K562 (cell line): ENCODE data around the gene CDK14. TPM values are rescaled to one million over a fixed set of nuclear protein-coding genes. Genes with fewer than 3 reads are reported as not detected.

Source experiments
- ATAC-seq: fragments of 200-7000 bp; cut with Tn5 transposase; 3 replicates; pipeline ENCODE4 v1.9.1; 2020; ENCODE audit warnings: moderate library complexity
- BruUV-seq: library from RNA; stranded (reverse); fragments of 400-500 nt; replicated peaks from 2 replicates; lab custom pipeline; 2021; lab: Mats Ljungman, UMichigan
- CTCF ChIA-PET: fragments of 300-600 bp; formaldehyde crosslinking; extraction: SDS; loops from one replicate; lab custom pipeline; 2021; ENCODE audit warnings: low intra/inter-chr PET ratio; lab: Yijun Ruan, JAX
- POLR2A ChIA-PET: fragments of 300-600, 350-650 bp; sonication (Branson Sonifier 250); formaldehyde crosslinking; extraction: SDS; loops from one replicate; lab custom pipeline; 2021; ENCODE audit warnings: antibody characterized with exemption, inconsistent platforms; lab: Yijun Ruan, JAX
- DNase-seq, 4 experiments: peaks; one replicate each; pipeline versions ENCODE4 v3.0.0 to v3.0.0-alpha.2; 2011 to 2018; ENCODE audit warnings: low spot score in 3 of 4, mixed read lengths in 3 of 4; ENCODE audit errors: extremely low read depth in 1 of 4
- FAIRE-seq: peaks from 2 replicates; lab custom pipeline; 2011; peaks lifted over from hg19 to GRCh38; lab: Jason Lieb, UNC
- H2AFZ ChIP-seq: 2 replicates; pipeline ENCODE4 v1.6.0; 2011; ENCODE audit warnings: low read depth, low read length, control low read depth, inconsistent platforms
- H3K27ac ChIP-seq: fragments of 200-600 bp; 3 replicates; pipeline ENCODE4 v1.8.0; 2011; ENCODE audit warnings: low read depth, mild to moderate bottlenecking, control low read depth, inconsistent platforms, low read length, moderate library complexity, mixed read lengths; ENCODE audit errors: extremely low read depth
- H3K27me3 ChIP-seq, 2 experiments: fragments of 300-600 bp in 1 of 2; 2 replicates in 1 of 2; 3 replicates in 1 of 2; pipeline versions ENCODE4 v1.6.0 to v1.8.0; 2011; ENCODE audit warnings: inconsistent platforms in 2 of 2, low read length in 2 of 2, mild to moderate bottlenecking in 1 of 2, mixed read lengths in 1 of 2, moderate library complexity in 1 of 2; ENCODE audit not compliant: control insufficient read depth in 2 of 2, insufficient read depth in 2 of 2
- H3K36me3 ChIP-seq: fragments of 300-600 bp; 3 replicates; pipeline ENCODE4 v1.8.0; 2011; ENCODE audit warnings: mild to moderate bottlenecking, low read length, inconsistent platforms; ENCODE audit not compliant: control insufficient read depth, insufficient read depth
- H3K4me1 ChIP-seq, 2 experiments: fragments of 200-600 bp in 1 of 2; replicated peaks in 1 of 2; 2 replicates in 1 of 2; 3 replicates in 1 of 2; pipeline versions ENCODE4 v1.5.1 to v1.8.0; 2011; ENCODE audit warnings: inconsistent platforms in 2 of 2, low read length in 2 of 2, mild to moderate bottlenecking in 1 of 2, mixed read lengths in 1 of 2, moderate library complexity in 1 of 2; ENCODE audit not compliant: control insufficient read depth in 2 of 2, insufficient read depth in 2 of 2
- H3K4me2 ChIP-seq: 2 replicates; pipeline ENCODE4 v1.6.1; 2011; ENCODE audit warnings: low read length, control low read depth, inconsistent platforms, mixed read lengths; ENCODE audit not compliant: insufficient read depth
- H3K4me3 ChIP-seq: fragments of 200-600 bp; sonication (generic), shearing (Covaris generic); 2 replicates; pipeline ENCODE4 v1.5.1; 2016; ENCODE audit warnings: control low read depth, inconsistent platforms
- H3K79me2 ChIP-seq: fragments of 200-600 bp; 3 replicates; pipeline ENCODE4 v1.8.0; 2011; ENCODE audit warnings: low read length, inconsistent platforms; ENCODE audit not compliant: control insufficient read depth, insufficient read depth
- H3K9ac ChIP-seq, 2 experiments: 2 replicates each; pipeline versions ENCODE4 v1.6.0 to v1.6.1; 2011; ENCODE audit warnings: low read depth in 2 of 2, low read length in 2 of 2, control low read depth in 1 of 2, inconsistent platforms in 1 of 2, mild to moderate bottlenecking in 1 of 2, mixed read lengths in 1 of 2; ENCODE audit not compliant: insufficient read depth in 1 of 2
- H3K9me1 ChIP-seq: one replicate; pipeline ENCODE4 v1.6.0; 2011; ENCODE audit warnings: inconsistent platforms, mild to moderate bottlenecking, low read length, moderate library complexity; ENCODE audit not compliant: control insufficient read depth, insufficient read depth
- H3K9me3 ChIP-seq: replicated peaks from 2 replicates; pipeline ENCODE4 v1.5.1; 2011; ENCODE audit warnings: low read depth, low read length, inconsistent platforms; ENCODE audit not compliant: control insufficient read depth, insufficient read depth
- H4K20me1 ChIP-seq: replicated peaks from 2 replicates; pipeline ENCODE4 v1.6.1; 2011; ENCODE audit warnings: low read length, inconsistent platforms, mixed read lengths; ENCODE audit not compliant: control insufficient read depth, insufficient read depth
- CXXC5 ChIP-seq: fragments of 250-450 bp; sonication (Bioruptor Pico); IDR thresholded peaks from 2 replicates; pipeline ENCODE4 v1.8.0; 2022; ENCODE audit warnings: inconsistent platforms, mild to moderate bottlenecking, moderate library complexity
- MAZ ChIP-seq, 2 experiments: fragments of 450-650 bp in 1 of 2; sonication (generic) in 1 of 2; formaldehyde crosslinking; IDR thresholded peaks in 1 of 2; conservative IDR thresholded peaks in 1 of 2; 2 replicates each; pipeline versions ENCODE4 v1.4.0 to v1.5.0; 2020; ENCODE audit warnings: mild to moderate bottlenecking in 1 of 2, missing genetic modification reagents in 1 of 2
- MCM5 ChIP-seq: fragments of 450-650 bp; IDR thresholded peaks from 2 replicates; pipeline ENCODE4 v1.6.1; 2016; ENCODE audit warnings: low read depth
- MYNN ChIP-seq, 2 experiments: sonication (generic); formaldehyde crosslinking in 1 of 2; IDR thresholded peaks; 2 replicates each; pipeline versions ENCODE4 v1.5.0 to v1.6.1; 2016 to 2020; ENCODE audit warnings: antibody characterized with exemption in 1 of 2, missing genetic modification reagents in 1 of 2
- ZKSCAN1 ChIP-seq: fragments of 150-350 bp; IDR thresholded peaks from 2 replicates; pipeline ENCODE4 v1.6.1; 2016; ENCODE audit warnings: low read depth, low read length
- ZKSCAN3 ChIP-seq: fragments of 250-450 bp; sonication (Bioruptor Pico); IDR thresholded peaks from 2 replicates; pipeline ENCODE4 v1.4.0; 2020
- ZNF589 ChIP-seq: fragments of 200-800 bp; sonication (Bioruptor generic); IDR thresholded peaks from 2 replicates; pipeline ENCODE4 v1.6.1; 2016; ENCODE audit warnings: low read depth, missing genetic modification characterization, missing compliant biosample characterization
- ZSCAN32 ChIP-seq: fragments of 450-650 bp; formaldehyde crosslinking; IDR thresholded peaks from 2 replicates; pipeline ENCODE4 v1.4.0; 2020; ENCODE audit warnings: mild to moderate bottlenecking, moderate library complexity
- WGBS: fragments of 100-300 bp; shearing (Covaris generic); methylation state at CpG from one replicate; pipeline ENCODE4 v1.1.6; 2016; ENCODE audit warnings: low coverage, mixed read lengths; ENCODE audit not compliant: insufficient coverage; ENCODE audit errors: missing lambda C conversion rate; 5-methylcytosine and 5-hydroxymethylcytosine counted together
- in situ Hi-C: fragments of 300-500 bp; cut with MboI; formaldehyde crosslinking; loops from 4 replicates; pipeline ENCODE4 v1.15.0; 2018; ENCODE audit warnings: inconsistent platforms, mixed read lengths
- intact Hi-C: fragments of 100-400 bp; cut with micrococcal nuclease; formaldehyde crosslinking; loops from 2 replicates; pipeline ENCODE4 v1.14.2; 2022
- polyA plus RNA-seq, 8 experiments: library from polyadenylated mRNA; depleted of rRNA in 4 of 8; stranded (reverse) in 5 of 8; unstranded in 3 of 8; fragments of >200 nt; fragmentation: Nextera tagmentation in 2 of 8; fragmentation: Illumina TruSeq in 1 of 8; extraction: Ambion mirVana in 2 of 8; extraction: Trizol in 1 of 8; gene quantifications; 2 replicates each; pipeline versions ENCODE4 v1.2.1 to v1.2.3, GENCODE V29; 2011 to 2014; ENCODE audit warnings: inconsistent platforms in 1 of 8, missing spikeins in 1 of 8
- total RNA-seq, 7 experiments: library from RNA; depleted of rRNA in 6 of 7; stranded (reverse); fragments of >200 nt in 6 of 7; fragmentation: Illumina TruSeq in 2 of 7; extraction: Trizol in 2 of 7; gene quantifications; 2 replicates each; pipeline versions ENCODE4 v1.2.1 to v1.2.3, GENCODE V29; 2011 to 2021; ENCODE audit warnings: low replicate concordance in 1 of 7
- TF ChIP-seq, protein P1 (sequence below): fragments of 250-450 bp; sonication (Bioruptor Pico); IDR thresholded peaks from 2 replicates; pipeline ENCODE4 v1.4.0; 2020; ENCODE audit warnings: mild to moderate bottlenecking, moderate library complexity
- TF ChIP-seq, protein P2 (sequence below): sonication (generic); formaldehyde crosslinking; IDR thresholded peaks from 2 replicates; pipeline ENCODE4 v1.9.0; 2022; ENCODE audit warnings: mild to moderate bottlenecking, missing genetic modification reagents
- TF ChIP-seq, protein P3 (sequence below): fragments of 250-450 bp; sonication (Bioruptor Pico); IDR thresholded peaks from 2 replicates; pipeline ENCODE4 v1.5.0; 2021; ENCODE audit warnings: mild to moderate bottlenecking, moderate library complexity
- TF ChIP-seq, protein P4 (sequence below): sonication (generic); formaldehyde crosslinking; IDR thresholded peaks from 2 replicates; pipeline ENCODE4 v1.8.1; 2022; ENCODE audit warnings: missing genetic modification reagents
- TF ChIP-seq, protein P5 (sequence below): fragments of 450-650 bp; formaldehyde crosslinking; IDR thresholded peaks from 2 replicates; pipeline ENCODE4 v1.4.0; 2020; ENCODE audit warnings: mild to moderate bottlenecking, moderate library complexity

The CDK14 gene
- total and polyA plus RNA-seq, 9 of the 15 experiments (the other 6 are each of a cell fraction or from before 2014, with no cell fraction given) = 0.03 to 0.91 (median 0.16) TPM

DNA sequence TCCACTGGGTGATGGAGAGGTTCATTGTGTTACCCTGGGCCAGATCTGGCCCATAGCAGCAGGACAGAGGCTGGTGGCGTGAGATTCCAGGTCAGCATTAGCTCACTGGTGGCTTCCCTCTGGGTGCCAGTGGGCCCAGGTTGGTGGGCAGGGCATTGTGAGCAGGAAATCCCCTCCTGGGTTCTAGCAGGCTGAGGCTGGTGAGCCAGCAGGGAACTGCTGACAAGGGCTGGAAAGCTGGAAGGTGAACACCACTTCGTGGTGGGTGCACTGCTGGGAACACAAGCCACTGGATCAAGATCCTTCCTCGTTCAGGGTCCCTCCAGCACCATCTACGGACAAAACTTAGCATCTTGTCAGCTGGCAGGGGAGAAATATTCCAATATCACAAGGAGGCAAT, 408.9 kb downstream of the CDK14 start:
- no TSS peak for BruUV-seq
- TF ChIP-seq, protein P1, sequence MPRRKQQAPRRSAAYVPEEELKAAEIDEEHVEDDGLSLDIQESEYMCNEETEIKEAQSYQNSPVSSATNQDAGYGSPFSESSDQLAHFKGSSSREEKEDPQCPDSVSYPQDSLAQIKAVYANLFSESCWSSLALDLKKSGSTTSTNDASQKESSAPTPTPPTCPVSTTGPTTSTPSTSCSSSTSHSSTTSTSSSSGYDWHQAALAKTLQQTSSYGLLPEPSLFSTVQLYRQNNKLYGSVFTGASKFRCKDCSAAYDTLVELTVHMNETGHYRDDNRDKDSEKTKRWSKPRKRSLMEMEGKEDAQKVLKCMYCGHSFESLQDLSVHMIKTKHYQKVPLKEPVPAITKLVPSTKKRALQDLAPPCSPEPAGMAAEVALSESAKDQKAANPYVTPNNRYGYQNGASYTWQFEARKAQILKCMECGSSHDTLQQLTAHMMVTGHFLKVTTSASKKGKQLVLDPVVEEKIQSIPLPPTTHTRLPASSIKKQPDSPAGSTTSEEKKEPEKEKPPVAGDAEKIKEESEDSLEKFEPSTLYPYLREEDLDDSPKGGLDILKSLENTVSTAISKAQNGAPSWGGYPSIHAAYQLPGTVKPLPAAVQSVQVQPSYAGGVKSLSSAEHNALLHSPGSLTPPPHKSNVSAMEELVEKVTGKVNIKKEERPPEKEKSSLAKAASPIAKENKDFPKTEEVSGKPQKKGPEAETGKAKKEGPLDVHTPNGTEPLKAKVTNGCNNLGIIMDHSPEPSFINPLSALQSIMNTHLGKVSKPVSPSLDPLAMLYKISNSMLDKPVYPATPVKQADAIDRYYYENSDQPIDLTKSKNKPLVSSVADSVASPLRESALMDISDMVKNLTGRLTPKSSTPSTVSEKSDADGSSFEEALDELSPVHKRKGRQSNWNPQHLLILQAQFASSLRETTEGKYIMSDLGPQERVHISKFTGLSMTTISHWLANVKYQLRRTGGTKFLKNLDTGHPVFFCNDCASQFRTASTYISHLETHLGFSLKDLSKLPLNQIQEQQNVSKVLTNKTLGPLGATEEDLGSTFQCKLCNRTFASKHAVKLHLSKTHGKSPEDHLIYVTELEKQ (CRISPR knock-in tag) = no peak
- TF ChIP-seq, protein P2, sequence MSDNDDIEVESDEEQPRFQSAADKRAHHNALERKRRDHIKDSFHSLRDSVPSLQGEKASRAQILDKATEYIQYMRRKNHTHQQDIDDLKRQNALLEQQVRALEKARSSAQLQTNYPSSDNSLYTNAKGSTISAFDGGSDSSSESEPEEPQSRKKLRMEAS (CRISPR knock-in tag) = no peak
- TF ChIP-seq, protein P3, sequence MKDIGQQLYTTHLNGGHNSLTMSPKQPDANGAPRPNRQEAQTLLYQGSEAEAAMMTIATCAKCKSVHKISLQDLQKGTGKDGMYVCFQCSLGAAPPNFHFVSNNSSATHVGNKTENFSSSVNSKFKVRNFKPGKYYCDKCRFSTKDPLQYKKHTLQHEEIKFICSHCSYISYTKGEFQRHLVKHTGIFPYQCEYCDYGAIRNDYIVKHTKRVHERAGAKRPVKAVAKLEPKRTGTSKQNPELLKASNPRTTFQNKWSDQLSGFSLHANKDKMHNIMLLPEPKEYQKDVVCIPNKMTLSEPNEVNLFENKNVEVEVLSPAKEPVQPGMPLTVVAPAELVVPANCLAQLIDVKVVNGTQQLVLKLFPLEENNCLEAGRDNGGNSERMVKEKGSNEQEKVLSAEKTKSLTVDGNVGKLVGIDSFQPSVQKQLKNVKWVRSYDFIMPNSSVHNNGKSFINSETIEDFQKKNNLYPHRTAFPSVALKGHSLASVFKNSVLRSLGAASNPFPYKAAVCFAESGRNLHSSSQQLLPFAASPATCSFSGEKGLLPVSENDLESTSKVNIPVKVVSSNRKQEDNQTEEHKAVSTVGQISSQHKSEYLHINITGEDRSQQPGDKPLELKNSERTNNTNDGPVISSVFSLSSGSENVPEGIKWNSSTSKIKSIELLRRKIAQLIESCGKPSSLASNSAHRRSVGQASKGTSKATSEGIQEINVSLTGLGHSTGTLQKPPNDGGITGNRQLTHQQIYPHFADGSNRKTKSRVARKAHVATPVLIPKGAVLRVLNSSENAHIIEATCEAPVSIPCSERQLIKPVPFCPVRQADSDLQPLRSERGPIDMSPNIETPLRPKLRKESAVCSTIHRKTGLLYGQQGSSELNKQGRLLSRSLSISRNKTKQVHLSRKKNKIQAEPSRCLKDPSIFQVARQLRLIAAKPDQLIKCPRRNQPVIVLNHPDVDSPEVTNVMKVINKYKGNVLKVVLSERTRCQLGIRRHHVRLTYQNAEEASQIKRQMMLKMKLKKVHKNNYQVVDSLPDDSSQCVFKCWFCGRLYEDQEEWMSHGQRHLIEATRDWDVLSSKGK (CRISPR knock-in tag) = no peak
- TF ChIP-seq ZKSCAN1 (no peak), ZSCAN32 (CRISPR knock-in tag) (no peak), CXXC5 (CRISPR knock-in tag) (no peak), ZKSCAN3 (CRISPR knock-in tag) (no peak), MYNN (IDR thresholded peaks at IDR 0.05) (no peak), MYNN (CRISPR knock-in tag; IDR thresholded peaks at IDR 0.05) (no peak), MAZ (CRISPR knock-in tag; conservative IDR thresholded peaks at IDR 0.05 in 1 of 2, IDR thresholded peaks at IDR 0.05 in 1 of 2) (no peak), MCM5 (no peak), ZNF589 (CRISPR knock-in tag) (no peak)
- TF ChIP-seq, protein P4, sequence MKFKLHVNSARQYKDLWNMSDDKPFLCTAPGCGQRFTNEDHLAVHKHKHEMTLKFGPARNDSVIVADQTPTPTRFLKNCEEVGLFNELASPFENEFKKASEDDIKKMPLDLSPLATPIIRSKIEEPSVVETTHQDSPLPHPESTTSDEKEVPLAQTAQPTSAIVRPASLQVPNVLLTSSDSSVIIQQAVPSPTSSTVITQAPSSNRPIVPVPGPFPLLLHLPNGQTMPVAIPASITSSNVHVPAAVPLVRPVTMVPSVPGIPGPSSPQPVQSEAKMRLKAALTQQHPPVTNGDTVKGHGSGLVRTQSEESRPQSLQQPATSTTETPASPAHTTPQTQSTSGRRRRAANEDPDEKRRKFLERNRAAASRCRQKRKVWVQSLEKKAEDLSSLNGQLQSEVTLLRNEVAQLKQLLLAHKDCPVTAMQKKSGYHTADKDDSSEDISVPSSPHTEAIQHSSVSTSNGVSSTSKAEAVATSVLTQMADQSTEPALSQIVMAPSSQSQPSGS (CRISPR knock-in tag) = no peak
- TF ChIP-seq, protein P5, sequence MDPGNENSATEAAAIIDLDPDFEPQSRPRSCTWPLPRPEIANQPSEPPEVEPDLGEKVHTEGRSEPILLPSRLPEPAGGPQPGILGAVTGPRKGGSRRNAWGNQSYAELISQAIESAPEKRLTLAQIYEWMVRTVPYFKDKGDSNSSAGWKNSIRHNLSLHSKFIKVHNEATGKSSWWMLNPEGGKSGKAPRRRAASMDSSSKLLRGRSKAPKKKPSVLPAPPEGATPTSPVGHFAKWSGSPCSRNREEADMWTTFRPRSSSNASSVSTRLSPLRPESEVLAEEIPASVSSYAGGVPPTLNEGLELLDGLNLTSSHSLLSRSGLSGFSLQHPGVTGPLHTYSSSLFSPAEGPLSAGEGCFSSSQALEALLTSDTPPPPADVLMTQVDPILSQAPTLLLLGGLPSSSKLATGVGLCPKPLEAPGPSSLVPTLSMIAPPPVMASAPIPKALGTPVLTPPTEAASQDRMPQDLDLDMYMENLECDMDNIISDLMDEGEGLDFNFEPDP (CRISPR knock-in tag) = no peak

More for the DNA sequence above, 408.9 kb downstream of the CDK14 start:
- Histone ChIP-seq H2AFZ (no peak overlapping the region), H3K9me3 (no peaks in the 10 kb centered on the region), H3K4me3 (no peak overlapping the region), H3K36me3 (no peaks in the 10 kb centered on the region), H3K9me1 (no peaks in the 10 kb centered on the region), H3K79me2 (no peaks in the 10 kb centered on the region), H3K4me2 (no peak overlapping the region), H4K20me1 (no peaks in the 10 kb centered on the region), H3K4me1 (no peaks in the 10 kb centered on the region), H3K27ac (no peak overlapping the region), H3K9ac (no peak overlapping the region), H3K27me3 (no peaks in the 10 kb centered on the region)
- 0% methylated on average over 4 of the region's 4 CpGs for WGBS
- intact Hi-C loops (no loop called here), in situ Hi-C loops (no loop called here)
- ChIA-PET POLR2A (no interaction called here), CTCF (no interaction called here)
- FAIRE-seq (no peak), ATAC-seq (no peak), DNase-seq (no peak)
